GM21737 (cell line): ENCODE measurements around the gene BARX1.
"Not testable (repeated sequence)": the region's sequence is repeated elsewhere in the genome, so short reads cannot be mapped to it uniquely, and the experiment has no call there.

ENCODE experiments used
- ATAC-seq: cut with Tn5 transposase; IDR thresholded peaks from one replicate; pipeline ENCODE4 v1.9.1; 2021; ENCODE audit warnings: mild to moderate bottlenecking, moderate library complexity; ENCODE audit not compliant: unreplicated experiment

BARX1 gene

DNA sequence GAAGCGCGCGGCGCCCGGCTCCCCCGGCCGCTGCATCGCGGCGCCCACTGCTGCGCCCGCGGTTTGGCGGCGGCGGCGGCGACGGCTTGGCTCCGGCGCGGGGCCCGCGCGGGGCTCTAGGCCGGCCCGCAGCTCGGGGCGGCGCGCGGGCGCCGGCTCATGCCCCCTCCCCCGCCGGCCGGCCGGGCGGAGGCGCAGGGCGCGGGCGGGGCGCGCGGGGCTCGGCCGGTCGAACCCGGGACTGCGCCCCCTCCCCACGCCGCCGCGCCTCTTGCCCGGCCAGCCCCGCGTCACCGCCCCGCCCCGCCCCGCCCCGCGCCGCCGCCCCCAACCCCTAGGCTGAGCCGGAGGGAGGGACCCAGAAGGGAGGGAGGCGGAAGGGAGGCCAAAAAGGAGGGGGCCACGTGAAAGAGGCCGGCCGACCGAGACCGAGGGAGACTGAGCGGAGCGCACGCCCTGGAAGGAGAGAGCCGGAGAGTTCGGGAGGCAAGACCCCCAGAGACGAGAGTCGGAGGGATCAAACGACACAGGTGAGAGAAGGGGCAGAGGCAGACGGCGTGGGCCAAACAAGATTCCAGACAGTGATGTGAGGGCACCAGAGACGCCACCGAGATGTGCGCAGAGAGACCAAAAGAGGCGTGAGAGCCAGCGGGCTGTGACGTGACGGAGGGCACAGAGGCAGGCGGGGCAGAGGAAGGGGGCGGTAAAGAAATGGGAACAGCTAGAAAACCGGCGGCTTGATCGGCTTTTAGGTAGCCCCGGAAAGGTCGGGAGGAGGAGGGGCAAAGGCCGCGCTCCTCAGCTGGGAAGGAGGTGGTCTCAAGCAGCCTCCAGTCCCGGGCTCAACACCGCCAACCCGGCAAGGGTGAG lies at the start of gene BARX1:
Gene BARX1, minus strand, starts transcription at position 245 of the 870 bp plus-strand sequence. Its CDS starts 209 bp downstream, at position 36.
- no peak for ATAC-seq

- ATAC-seq = no peak
Measured at GRCh38 chr9:94002316-94003140, 47.4 kb upstream of the BARX1 start.

GRCh38 chr9:93996863-93997262 lies 41.7 kb upstream of the BARX1 start:
- ATAC-seq = no peak

- ATAC-seq = no peak
Measured at GRCh38 chr9:93996367-93996766, 41.2 kb upstream of the BARX1 start.

DNA sequence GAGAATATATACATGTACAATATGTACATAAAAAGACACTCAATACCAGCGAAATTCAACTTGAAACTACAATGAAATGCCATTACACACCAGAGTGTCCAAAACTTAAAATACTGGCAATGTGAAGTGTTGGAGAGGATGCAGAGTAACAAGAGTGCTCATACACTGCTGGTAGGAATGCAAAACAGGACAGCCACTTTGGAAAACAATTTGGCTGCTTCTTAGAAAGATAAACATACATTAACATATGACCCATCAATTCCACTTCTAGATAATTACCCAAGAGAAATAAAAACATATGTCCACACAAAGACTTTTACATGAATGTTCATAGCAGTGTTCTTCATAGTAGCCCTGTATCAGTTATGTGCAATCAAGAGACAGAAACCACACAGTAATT lies 39.4 kb upstream of the BARX1 start:
- no peak for ATAC-seq

DNA sequence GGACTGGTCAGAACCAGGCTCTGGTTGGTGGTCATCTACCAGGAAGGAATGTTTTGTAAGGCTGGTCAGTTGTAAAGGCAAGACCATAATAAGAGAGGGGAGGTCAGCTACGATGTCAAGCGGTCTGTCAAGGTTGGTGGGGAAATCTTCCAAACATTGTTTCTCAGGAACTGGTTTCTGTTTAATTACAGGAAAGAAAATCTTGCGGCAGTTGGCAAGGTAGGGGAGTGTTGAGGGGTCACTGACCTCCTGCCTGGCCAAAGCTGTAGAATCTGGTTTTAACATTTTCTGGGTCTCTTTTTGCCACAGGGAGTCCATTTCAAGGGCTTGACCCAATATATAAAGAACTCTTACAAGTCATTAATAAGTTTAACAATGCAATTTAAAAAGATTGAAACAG lies 39.0 kb upstream of the BARX1 start:
- ATAC-seq = no peak

DNA sequence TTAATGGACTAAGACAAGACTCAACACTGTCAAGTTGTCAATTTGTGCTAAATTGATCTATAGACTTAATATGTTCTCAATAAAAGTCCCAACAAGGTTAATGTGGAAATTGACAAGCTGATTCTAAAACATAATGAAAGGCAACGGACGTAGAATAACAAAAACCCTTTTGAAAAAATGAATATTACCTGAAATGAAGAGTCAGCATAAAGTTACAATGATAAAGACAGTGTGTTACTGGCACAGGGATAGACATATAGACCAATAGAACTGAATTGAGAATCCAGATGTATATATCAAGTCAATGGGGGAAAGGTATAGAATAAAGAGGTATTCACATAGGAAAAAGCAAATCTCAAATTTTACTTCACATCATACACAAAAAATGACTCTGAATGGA lies 37.7 kb upstream of the BARX1 start:
- no peak for ATAC-seq

DNA sequence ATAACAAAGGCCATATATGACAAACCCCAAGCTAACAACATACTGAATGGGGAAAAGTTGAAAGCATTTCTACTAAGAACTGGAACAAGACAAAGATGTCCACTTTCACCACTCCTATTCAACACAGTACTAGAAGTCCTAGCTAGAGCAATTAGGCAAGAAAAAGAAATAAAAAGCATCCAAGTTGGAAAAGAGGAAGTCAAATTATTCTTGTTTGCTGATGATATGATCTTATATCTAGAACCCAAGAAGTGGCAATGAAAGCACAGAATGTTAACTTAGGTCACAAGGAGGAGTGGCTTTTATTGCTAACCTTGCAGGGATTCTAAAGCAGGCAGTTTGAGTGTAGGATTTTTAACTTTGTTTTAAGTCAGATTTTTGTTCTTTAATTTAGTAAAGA lies 35.3 kb upstream of the BARX1 start:
- ATAC-seq = no peak

DNA sequence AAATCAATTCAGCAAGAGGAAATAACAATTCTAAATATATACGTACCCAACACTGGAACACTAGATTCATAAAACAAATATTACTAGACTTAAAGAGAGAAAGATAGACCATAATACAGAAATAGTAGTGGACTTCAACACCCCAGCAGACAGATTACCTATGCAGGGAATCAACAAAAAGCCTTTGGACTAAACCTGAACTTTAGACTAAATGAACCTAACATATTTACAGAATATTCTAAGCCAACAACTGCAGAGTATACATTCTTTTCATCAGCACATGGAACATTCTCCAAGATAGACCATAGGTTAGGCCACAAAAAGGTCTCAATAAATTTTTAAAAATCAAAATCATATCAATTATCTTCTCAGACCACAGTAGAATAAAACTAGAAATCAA lies 32.9 kb upstream of the BARX1 start:
- ATAC-seq = no peak

GRCh38 chr9:93984860-93985259 lies 29.7 kb upstream of the BARX1 start:
- ATAC-seq = no peak

DNA sequence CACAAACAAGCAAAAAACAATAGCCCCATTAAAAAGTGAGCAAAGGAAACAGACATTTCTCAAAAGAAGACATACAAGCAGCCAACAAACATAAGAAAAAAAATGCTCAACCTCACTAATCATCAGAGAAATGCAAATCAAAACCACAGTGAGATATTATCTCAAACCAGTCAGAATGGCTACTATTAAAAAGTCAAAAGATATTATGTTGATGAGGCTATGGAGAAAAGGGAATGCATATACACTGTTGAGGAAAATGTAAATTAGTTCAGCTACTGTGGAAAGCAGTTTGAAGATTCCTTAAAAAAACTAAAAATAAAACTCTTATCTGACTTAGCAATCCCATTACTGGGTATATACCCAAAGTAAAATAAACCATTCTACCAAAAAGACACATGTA lies 28.7 kb upstream of the BARX1 start:
- ATAC-seq = no peak

GRCh38 chr9:93979721-93980120 lies 24.6 kb upstream of the BARX1 start:
- ATAC-seq = no peak

DNA sequence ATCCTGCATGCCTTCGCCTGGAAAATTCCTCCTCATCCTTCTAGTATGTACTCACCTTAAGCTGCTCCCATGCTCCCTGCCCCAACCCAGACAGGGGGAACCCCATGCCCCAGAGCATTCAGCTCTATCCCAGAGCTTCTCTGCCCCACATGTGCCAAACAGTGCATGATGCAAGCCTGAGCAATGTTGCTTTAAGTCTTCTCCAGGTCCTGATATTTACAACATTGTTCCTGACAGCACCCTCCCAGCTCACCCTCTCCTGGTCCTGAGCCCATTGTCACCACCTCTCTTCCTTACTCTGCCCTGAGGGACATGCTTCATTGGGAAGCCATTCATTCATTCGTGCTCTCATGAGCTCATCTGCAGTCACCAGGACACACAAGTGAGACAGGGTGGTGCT lies 23.4 kb upstream of the BARX1 start:
- ATAC-seq = no peak

GRCh38 chr9:93976973-93977372 lies 21.8 kb upstream of the BARX1 start:
- ATAC-seq = no peak

DNA sequence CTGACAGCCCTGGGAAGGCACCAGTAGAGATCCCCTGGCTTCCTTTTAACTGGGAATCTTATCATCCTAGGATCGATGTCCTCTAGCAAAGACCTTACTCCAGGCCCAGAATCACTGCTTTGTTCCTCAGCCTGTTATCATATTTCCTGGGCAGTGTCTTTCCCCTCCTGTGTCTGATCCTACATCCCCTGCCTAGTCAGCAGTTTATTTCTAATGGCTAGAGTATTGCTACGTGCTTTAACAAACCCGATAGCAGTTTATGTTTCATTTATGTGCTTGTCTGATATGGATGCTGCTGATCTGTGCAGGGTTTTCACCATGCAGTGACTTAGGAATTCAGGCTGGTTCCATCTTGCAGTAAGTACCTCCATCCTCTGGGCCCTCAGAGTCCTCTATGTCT lies 20.9 kb upstream of the BARX1 start:
- no peak for ATAC-seq

- ATAC-seq = no peak
Measured at GRCh38 chr9:93975262-93975661, 20.1 kb upstream of the BARX1 start.

DNA sequence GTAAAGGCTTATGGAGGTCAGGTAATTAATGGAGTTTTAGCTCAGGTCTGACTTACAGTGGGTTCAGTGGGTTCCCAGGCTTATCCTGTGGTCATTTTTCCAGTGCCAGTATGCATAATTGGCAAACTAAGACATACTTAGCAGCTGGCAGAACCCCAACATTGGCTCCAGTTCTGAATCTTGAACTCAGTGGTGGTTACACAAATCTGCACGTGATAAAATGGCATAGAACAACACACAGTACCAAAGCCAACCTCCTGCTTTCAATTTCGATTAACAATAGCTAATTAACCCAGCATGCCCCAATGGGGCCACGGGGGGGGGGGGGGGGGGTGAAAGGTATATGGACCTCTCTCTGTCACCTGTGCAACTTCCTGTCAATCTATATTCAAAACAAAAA lies 19.0 kb upstream of the BARX1 start:
- ATAC-seq = no peak

- ATAC-seq = not testable (repeated sequence)
Measured at GRCh38 chr9:93972655-93973054, 17.5 kb upstream of the BARX1 start.

DNA sequence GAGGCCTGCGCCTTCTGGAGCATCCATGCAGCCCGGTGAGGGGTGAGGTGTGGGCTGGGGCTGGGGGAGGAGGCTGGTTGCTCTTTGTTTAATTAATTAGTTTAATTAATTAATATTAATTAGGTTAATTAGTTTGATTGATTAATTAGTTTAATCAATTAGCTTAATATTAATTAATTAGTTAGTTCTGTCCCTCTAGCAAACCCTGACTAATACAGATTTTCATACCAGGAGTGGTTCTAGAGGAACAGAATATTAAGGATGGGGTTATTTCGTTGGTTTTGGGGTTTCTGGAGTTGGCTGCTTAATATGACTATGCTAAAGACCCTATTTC lies 14.1 kb upstream of the BARX1 start:
- ATAC-seq = no peak

DNA sequence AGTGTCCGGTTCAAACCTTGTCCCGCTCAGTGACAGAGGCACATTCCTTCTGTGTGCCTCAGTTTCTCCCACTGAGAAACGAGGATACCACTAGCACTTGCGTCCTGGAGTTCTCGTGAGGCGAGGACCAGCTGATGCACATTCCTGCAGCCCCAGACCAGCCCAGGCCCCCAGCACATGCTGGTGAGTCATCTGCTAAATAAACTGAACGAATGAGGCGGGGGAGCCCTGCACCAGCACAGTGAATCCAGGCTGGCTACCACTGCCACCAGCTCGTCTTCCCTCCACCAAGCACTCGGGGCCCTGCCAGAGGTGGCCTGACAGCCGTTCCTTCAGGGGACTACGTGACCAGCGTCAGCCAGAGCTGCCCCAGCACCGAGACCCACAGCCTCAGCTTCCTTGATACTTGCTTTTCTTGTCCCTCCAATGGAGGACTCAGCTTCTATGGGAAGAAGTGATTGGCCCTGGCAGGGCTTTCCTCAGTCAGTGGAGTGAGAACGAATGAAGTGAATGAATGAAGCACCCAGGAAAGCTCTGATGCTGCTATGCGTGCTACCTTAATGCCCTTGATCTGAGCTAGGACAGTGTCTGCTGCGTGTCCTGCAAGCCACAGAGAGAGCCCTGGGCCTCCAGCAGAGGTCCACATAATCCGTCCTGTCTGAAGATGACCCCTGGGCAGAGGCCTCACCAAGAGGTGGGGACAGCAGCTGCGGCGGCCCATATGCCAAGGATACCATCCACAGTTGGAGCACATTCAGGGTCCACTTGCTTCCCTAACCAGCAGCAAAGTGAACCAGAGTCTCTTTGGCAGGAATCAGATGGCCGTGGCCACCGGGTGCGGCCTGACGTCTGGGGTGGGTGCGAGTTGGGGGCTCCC lies 13.5 kb upstream of the BARX1 start:
- ATAC-seq = no peak
